HG03575 (cell line): ENCODE measurements around the gene BCAS1.

Experiments
- ATAC-seq: cut with Tn5 transposase; IDR thresholded peaks from one replicate; pipeline ENCODE4 v1.9.1; 2021; ENCODE audit not compliant: unreplicated experiment, insufficient number of reproducible peaks, low FRiP score; ENCODE audit errors: extremely low read depth

BCAS1 gene

DNA sequence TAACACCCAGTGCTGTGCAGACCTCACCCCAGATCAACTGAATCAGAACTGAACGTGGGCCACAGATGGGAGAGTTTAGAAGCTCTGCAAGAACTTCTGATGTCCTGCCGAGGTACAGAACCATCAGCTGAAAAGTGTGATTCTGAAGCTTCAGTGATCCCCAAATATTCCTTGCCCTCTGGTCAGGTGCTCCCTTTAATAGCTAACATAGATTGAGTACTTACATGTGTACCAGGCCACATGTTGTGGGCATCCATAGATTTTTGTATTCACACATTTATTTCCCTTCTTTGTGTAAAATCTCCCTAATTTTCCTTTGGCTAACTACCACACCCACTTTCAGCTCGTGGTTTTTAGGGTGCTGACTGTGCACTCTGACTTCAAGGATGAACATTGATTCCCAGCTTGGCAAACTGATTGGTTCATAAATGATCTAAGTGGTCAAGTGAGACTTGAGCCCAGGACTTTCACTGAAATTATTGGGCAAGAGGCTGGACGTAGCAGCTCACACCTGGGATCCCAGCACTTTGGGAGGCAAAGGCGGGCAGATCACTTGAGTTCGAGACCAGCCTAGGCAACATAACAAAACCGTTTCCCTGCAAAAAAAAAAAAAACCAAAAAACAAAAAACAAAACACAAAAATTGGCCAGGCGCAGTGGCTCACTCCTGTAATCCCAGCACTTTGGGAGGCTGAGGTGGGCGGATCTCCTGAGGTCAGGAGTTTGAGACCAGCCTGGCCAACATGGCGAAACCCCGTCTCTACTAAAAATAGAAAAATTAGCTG, 162.2 kb downstream of the BCAS1 start:
- no peak for ATAC-seq

DNA sequence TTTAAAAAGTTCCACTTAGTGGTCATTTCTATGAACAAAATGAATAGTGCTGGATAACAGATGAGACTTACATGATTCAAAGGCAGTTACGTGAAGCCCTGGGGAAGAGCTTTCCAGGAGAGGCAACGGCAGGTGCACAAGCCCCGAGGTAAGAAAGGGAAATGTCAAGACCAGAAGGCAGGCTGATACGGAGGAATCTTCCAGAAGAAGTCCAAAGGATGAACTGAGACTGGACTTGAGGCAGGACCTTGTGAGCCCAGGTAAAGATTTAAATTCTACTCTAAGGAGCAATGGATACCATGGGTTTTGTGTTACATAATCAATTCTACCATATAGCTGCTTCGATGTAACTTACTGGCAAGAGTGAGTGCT, 164.6 kb downstream of the BCAS1 start:
- no peak for ATAC-seq

DNA sequence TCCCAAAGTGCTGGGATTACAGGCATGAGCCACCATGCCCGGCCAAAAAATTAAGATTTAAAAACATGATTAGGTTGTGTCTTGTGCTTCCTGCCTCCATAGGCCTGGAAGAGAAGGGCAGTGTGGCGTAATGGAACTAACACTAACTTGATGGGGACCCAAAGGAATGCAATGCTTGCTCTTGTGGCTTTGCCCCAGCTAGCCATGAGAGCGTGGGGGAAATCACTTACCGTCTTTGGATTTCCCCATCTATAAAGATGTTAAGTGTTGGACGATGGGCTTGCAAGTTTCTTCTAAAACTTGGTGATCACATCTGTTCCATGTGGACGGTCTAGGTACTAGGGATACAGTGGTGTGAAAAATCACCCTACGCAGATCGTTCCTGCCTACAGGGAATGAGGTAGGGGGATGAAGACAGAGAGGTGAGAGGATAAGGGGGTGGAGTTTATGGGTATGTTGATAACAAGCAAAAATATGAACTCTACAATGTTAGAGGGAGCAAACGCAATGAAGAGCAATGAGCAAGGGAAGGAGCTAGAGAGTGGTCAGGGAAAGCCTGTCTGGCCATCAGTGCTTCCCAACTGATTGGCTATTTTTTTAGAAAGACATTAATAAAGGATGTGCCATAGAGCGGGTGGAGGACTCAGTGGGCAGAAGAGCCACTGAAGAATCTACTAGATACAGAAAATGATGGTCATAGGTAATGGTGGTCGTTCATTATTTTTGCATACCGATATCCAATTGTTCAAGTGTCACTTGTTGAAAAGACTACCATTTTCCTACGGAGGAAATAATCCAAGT, 165.2 kb downstream of the BCAS1 start:
- ATAC-seq = no peak

DNA sequence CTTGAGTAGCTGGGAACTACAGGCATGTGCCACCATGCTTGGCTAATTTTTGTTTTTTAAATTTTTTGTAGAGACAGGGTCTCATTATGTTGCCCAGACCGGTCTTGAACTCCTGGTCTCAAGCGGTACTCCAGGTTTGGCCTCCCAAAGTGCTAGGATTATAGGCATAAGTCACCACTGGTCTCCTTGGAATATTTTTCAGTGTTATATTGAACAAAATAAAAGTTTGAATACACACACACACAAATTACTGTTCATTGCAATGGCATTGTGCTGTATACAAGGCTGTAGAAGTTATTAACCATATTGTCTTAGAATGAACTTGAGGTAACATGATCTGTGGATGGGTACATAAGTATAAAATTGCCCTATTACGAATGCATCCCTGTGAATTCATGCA, 166.1 kb downstream of the BCAS1 start:
- ATAC-seq = no peak

DNA sequence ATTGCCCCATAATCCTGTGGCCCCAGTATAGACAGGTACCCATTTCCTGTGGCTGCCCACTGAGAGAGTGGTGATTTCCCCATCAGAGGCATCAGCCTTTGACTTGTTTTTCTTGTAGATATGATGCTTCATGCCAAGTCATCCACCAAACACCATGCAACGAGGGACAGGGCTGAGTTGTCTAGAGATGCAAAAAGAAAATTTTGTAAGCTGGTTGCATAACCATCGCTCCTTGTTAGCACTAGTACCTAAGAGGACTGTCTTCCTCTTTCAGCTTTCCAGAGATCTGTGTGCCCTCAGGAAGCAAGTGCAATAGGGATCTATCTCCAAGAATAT, 166.8 kb downstream of the BCAS1 start:
- ATAC-seq = no peak

DNA sequence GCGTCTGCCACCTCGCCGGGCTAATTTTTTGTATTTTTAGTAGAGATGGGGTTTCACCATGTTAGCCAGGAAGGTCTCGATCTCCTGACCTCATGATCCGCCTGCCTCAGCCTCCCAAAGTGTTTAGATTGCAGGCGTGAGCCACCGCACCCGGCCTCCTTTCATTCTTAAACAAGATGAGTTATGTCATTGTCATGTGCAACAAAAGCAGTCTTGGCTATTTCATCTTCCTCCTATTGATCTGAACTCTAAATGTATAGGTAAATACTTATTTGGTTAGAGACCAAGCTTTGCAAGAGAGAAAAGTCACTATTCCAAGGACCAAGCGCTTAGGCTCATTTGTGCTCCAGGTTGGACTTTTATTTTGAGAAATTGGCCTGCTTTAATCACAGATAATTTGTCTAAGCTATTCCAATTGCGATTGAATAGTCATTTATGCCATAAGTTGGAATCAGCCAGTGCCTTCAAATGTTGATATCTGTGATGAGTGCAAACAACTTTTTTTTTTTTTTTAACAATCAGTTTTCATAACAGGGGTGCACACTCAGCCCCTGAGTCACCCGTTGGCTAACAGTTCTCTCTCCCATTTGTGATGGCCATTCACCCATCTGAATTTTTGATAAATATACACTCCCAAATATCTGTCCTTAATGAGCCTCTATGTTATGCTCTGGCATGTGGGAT, 167.3 kb downstream of the BCAS1 start:
- ATAC-seq = no peak

DNA sequence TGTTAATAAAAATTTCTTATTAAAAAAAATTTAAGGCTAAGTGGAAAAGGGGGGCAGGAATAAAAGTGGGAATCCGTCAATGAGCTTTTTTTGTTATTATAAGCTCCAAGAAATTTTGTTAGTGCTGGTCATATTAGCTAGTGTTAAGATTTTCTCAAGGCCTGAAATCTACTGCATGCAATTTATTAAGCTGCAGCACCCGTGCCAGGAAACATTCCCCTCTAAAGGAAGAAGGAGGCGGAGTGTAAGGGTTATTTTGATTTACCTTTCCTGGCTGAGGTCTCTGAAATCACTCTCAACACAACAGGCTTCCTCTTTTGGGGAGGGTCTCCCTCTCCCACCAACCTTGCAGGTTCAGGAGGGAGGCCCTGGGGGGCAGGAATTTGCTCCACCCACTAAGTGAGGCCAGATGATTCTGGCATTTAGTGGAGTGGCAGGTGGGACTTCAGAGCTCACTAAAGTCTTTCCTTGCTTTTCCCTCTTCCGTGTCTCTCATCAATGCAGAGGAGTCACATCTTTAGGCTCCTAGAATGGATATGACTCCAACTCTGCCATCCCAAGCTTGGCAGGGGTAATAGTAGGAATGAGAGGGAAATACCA, 168.8 kb downstream of the BCAS1 start:
- ATAC-seq = no peak

DNA sequence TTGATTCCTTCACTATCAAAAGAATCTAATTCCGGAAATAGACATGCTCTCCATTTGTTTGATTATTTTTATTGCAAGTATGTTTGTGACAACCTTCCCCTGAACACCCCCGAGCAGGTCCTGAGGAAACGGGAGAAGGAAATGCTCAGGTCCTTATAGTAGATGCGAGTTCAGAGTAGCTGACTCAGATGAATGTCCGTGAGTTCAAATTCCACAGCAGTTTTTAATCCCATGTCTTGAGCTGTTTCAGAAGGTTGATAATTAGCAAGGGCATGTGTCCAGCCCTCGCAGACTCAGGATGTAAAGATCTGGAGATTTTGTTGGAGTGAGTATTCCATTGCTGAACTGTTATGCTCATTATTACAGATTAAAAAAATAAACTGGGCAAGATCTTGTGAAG, 169.3 kb downstream of the BCAS1 start:
- no peak for ATAC-seq

DNA sequence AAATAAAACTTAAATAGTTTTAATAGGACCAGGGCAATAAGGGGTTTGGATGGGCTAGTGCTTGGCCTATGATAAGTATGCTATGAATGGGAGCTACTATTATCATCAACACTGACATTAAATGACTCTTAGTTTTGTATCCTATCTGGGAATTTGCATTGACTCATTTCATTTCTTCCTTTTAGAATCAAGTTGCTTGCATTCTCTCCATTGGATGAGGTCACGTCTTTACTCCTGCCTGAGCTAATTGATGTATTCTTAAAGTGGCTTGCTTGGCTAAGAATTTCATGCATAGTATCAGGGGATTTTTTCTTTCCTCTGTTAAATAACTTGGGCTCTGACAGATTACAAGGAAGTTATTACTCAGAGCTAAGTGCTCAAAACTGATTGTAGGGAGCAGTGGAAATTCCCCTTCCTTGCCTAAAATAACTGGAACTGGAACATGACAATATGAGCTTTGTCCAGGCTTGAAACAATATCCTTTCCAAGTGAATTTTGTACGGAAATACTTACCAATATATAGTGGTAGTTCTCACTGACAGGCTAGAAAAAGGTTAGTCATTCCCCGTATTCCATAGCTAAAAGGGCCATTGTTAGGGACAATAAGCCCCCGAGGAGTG, 169.9 kb downstream of the BCAS1 start:
- ATAC-seq = no peak

DNA sequence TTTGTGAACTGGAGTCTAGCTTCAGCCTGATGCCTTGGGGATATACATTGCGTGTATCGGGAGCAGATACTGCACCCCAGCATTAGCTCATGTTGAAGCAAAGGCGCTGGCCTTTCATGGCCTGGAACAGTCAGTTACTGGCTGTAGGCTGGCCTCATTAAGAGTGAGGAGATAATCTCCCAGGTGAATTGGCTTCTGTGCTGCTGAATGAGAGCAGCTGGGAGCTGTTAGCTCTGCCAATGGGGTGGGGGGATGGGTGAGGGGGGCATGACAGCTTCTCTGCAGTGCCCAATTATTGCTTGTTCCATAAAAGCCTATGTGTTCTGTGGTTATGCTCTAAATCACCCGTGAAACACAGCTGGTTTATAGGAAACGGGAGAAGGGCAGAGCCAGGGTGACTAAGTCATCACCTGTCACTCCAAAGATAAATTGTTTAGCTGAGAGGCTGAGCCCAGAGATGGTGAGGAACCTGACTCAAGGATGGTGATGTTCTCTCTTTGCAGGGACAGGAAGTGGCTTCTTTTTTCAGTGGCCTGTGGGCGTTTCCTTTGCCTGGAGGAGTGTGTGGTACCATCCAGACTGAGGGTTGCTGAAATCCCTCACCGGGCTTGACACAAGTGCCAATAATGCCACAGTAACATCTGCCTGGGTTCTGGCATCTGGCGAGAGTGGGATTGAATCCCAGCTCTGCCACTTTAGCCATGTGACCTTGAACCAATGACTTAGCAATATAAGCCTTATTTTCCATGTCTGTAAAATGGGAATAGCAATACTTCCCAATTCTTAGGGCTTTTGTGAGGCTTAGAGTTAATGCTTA, 170.8 kb downstream of the BCAS1 start:
- peak; percentile 40 for ATAC-seq

DNA sequence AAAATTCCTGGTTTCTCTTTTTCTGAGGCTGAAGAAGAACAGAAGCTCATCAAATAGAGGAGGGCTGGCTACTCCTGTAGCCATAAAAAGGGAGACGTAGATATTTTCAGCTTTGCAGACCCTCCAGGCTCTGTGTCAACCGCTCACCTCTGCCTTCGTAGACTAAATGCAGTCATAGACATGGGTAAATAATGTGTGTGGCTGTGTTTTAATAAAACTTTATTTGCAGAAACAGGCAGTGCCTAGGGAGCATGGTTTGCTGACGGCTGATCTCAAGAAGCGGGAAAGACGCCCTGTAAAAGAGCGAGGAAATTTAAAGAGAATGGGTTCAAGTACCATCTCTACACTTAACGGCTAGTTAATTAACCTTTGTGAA, 171.8 kb downstream of the BCAS1 start:
- no peak for ATAC-seq

DNA sequence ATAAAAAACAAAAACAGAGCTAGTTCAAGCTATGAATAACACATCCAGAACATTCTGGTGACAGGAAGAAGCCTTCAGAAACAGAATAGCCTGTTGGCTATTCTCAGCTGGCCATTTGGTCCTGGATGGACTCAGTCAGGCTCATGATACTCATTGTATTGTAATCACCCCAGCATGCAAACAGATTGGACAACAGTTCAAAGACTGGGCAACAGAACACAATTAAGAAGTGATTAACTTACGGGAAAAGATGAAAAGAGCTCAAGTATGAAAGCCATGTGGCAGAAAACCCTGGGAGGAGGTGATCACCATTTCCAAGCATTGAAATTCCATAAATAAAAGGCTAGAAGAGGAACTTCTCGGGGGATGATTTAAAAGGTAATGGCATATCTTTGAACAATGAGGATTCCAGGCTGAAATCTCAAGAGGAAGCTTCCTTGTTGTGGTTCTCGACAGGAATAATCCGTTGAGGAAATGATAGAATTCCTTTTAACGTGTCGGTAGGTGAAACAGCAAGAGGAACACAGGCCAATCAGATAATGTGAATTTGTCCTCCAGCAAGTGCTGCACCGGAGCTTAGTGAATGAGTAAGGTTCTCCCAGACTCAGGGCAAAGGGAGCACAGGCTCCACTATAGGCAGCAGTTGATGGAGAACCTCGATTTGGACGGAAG, 172.4 kb downstream of the BCAS1 start:
- ATAC-seq = no peak

DNA sequence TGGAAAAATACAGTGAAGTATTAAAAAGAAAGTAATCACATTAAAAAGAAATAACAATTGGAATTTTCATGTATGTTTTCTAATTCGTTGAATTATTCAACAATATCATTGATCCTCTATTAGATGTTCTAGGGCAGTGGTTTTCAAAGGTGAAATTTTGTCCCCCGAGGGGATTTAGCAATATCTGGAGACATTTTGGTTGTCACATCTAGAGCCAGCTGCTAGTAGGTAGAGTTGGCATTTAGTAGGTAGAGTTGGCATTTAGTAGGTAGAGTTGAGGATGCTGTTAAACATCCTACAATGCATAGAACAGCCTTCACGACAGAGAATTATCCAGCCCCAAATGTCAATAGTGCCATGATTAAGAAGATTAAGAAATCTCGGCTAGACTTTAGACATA, 173.7 kb downstream of the BCAS1 start:
- no peak for ATAC-seq

DNA sequence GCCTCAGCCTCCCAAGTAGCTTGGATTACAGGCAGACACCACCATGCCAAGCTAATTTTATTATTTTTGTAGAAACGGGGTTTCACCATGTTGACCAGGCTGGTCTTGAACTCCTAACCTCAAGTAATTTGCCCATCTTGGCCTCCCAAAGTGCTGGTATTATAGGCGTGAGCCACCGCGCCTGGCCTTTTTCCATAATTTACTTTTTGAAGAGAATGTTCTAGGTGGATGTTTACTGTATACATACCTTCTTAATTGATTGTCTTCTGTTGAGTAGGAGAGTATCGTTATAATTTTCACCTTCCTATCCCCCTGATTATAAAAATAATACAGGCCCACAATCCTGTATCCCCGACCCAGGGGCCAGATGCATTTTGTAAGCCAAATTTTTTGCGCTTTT, 174.4 kb downstream of the BCAS1 start:
- ATAC-seq = no peak

DNA sequence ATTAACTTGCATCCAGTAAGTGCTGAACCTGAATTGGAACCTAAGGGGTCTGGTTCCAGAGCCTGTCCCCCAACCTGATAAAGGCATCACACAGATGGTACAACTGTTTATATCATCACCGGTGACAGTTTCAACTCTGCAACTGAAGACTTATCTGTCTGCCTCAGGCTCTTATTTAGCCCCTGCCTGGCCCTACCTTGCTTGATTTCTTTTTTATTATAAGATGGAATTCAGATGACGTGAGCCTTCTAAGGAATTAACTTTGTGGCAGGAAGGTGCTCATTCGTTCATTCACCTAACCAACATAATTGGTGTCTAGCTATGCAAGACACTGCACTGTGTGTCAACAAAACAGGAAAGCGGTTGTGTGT, 175.0 kb downstream of the BCAS1 start:
- ATAC-seq = no peak

DNA sequence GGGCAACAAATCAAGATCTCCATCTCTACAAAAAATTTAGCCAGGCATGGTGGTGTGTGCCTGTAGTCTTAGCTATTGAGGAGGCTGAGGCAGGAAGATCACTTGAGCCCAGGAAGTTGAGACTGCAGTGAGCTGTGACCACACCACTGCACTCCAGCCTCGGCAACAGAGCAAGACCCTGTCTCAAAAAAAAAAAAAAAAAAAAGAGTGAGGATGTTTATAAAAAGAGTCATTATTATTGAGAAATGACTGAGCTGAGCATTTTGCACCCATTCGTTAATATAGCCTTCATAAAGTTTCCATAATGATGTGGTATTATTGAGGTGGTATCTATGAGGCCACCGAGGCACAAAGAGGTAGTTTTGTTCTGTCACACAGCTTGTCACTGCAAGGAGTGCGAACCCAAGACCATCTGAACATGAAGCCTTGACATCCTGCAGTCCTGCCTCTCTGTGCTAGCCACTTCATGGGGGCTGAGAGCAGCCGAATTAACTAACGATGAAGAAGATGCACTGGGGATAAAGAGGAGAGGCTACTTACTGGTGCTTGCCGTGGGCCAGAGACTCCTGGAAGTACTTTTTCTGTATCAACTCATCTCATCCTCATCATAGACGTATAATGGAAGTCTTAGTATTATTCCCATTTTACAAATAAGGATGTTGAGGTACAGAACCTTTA, 175.5 kb downstream of the BCAS1 start:
- ATAC-seq = no peak
